C4-2B (cell line): Measurements from ENCODE around the gene TAF12.

Experiments used
- ZFX ChIP-seq: fragments of 450-650 bp; IDR thresholded peaks from 2 replicates; pipeline ENCODE4 v1.6.1; 2017
- TF ChIP-seq, protein P1 (sequence below): fragments of 450-650 bp; conservative IDR thresholded peaks from 2 replicates; pipeline ENCODE4 v1.5.1; 2017; ENCODE audit warnings: mild to moderate bottlenecking

DNA sequence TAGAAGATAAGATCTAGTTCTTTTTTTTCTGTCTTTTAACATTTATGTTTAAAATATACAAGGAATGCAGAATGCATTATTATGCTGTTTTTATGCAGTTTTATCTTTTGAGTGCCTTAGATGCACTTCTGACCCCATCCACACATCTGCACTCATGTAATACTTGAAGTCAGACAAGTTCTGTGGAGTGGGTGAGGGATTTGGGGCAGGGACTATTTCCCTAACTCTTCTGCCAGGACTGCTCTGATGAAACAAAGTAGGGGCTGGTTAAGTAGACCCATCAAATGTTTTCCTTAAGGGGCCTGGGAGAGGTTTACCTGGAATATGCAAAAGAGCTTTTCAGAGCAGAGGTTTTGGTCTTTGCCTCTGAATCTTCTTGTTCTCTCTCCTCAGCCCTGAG lies 78.6 kb downstream of the TAF12 start:
- TF ChIP-seq, protein P1, sequence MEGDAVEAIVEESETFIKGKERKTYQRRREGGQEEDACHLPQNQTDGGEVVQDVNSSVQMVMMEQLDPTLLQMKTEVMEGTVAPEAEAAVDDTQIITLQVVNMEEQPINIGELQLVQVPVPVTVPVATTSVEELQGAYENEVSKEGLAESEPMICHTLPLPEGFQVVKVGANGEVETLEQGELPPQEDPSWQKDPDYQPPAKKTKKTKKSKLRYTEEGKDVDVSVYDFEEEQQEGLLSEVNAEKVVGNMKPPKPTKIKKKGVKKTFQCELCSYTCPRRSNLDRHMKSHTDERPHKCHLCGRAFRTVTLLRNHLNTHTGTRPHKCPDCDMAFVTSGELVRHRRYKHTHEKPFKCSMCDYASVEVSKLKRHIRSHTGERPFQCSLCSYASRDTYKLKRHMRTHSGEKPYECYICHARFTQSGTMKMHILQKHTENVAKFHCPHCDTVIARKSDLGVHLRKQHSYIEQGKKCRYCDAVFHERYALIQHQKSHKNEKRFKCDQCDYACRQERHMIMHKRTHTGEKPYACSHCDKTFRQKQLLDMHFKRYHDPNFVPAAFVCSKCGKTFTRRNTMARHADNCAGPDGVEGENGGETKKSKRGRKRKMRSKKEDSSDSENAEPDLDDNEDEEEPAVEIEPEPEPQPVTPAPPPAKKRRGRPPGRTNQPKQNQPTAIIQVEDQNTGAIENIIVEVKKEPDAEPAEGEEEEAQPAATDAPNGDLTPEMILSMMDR = no peak
- no peak for TF ChIP-seq ZFX
